Fibroblast of skin of scalp (primary cell): ENCODE results near the gene PTPRG.
A peak's percentile ranks its signal among the peaks of the same experiment; 100 is the strongest.

ENCODE experiments used
- DNase-seq: peaks from one replicate; pipeline ENCODE4 v3.0.0-alpha.2; 2013

The PTPRG gene

GRCh38 chr3:61657689-61658088, 96.3 kb downstream of the PTPRG start:
- DNase-seq = no peak

GRCh38 chr3:61662861-61663260, 101.5 kb downstream of the PTPRG start:
- DNase-seq = no peak

GRCh38 chr3:61663356-61664104, 102.2 kb downstream of the PTPRG start:
- DNase-seq = peak; percentile 62

- DNase-seq = peak; percentile 99
Measured at GRCh38 chr3:61664105-61664482, 102.7 kb downstream of the PTPRG start.

- peak; percentile 27 for DNase-seq
Measured at GRCh38 chr3:61665121-61665520, 103.8 kb downstream of the PTPRG start.

GRCh38 chr3:61665987-61666386, 104.6 kb downstream of the PTPRG start:
- DNase-seq = no peak

GRCh38 chr3:61666615-61667330, 105.4 kb downstream of the PTPRG start:
- peak; percentile 55 for DNase-seq

- DNase-seq = no peak
Measured at GRCh38 chr3:61667383-61667782, 106.0 kb downstream of the PTPRG start.

- no peak for DNase-seq
Measured at GRCh38 chr3:61667814-61668213, 106.4 kb downstream of the PTPRG start.

GRCh38 chr3:61668317-61668864, 107.0 kb downstream of the PTPRG start:
- no peak for DNase-seq

- DNase-seq = no peak
Measured at GRCh38 chr3:61669203-61669602, 107.8 kb downstream of the PTPRG start.

GRCh38 chr3:61669668-61670299, 108.4 kb downstream of the PTPRG start:
- DNase-seq = no peak

GRCh38 chr3:61673651-61674050, 112.3 kb downstream of the PTPRG start:
- DNase-seq = no peak

- no peak for DNase-seq
Measured at GRCh38 chr3:61674596-61674995, 113.2 kb downstream of the PTPRG start.

GRCh38 chr3:61679026-61679425, 117.7 kb downstream of the PTPRG start:
- DNase-seq = no peak

GRCh38 chr3:61680617-61681016, 119.2 kb downstream of the PTPRG start:
- DNase-seq = no peak

- DNase-seq = no peak
Measured at GRCh38 chr3:61681636-61682035, 120.3 kb downstream of the PTPRG start.

GRCh38 chr3:61682671-61683548, 121.5 kb downstream of the PTPRG start:
- peak; percentile 77 for DNase-seq

GRCh38 chr3:61683549-61684236, 122.3 kb downstream of the PTPRG start:
- no peak for DNase-seq

GRCh38 chr3:61684386-61684785, 123.0 kb downstream of the PTPRG start:
- no peak for DNase-seq

- DNase-seq = no peak
Measured at GRCh38 chr3:61685755-61686154, 124.4 kb downstream of the PTPRG start.

GRCh38 chr3:61686228-61686648, 124.9 kb downstream of the PTPRG start:
- no peak for DNase-seq
